ENCODE results near the gene CRIM1.

GRCh38 chr2:36528766-36529392 is 173.3 kb downstream of the CRIM1 start:
- TF ChIP-seq CTCF (IDR thresholded peaks at IDR 0.05; ENCODE audit: low read length) (no peak), EZH2 (optimal IDR thresholded peaks at IDR 0.05; ENCODE audit: low read depth, low read length) (no peak)
